Progenitor cell of endocrine pancreas (in vitro differentiated cells): ENCODE results near the gene MRPL50. TPM values are rescaled to one million over a fixed set of nuclear protein-coding genes. Genes with fewer than 3 reads are reported as not detected.

Experiments
- DNase-seq: peaks from one replicate; pipeline ENCODE4 v3.0.0; 2021; ENCODE audit warnings: low spot score; ENCODE audit not compliant: unreplicated experiment
- H3K27ac Mint-ChIP-seq: 2 replicates; pipeline ENCODE4 v1.8.0; 2021; ENCODE audit warnings: mild to moderate bottlenecking, moderate library complexity, mixed read lengths
- H3K27me3 Mint-ChIP-seq: 2 replicates; pipeline ENCODE4 v1.8.0; 2021; ENCODE audit warnings: mixed read lengths
- H3K36me3 Mint-ChIP-seq: 2 replicates; pipeline ENCODE4 v1.8.0; 2022; ENCODE audit warnings: mixed read lengths; ENCODE audit not compliant: insufficient read depth
- H3K4me1 Mint-ChIP-seq: 2 replicates; pipeline ENCODE4 v1.8.0; 2021; ENCODE audit warnings: low read depth, mixed read lengths
- H3K4me3 Mint-ChIP-seq: 2 replicates; pipeline ENCODE4 v1.8.0; 2021; ENCODE audit warnings: low read depth, mild to moderate bottlenecking, moderate library complexity, mixed read lengths
- H3K9me3 Mint-ChIP-seq: 2 replicates; pipeline ENCODE4 v1.8.0; 2021; ENCODE audit warnings: low read depth, mixed read lengths
- total RNA-seq: library from RNA; stranded (reverse); gene quantifications from 2 replicates; pipeline ENCODE4 v1.2.1, GENCODE V29; 2021
- TF ChIP-seq, protein P1 (sequence below): fragments of 200-600 bp; sonication (generic); IDR thresholded peaks from one replicate; pipeline ENCODE4 v1.5.0; 2021; ENCODE audit warnings: antibody characterized with exemption, mild to moderate bottlenecking; ENCODE audit not compliant: unreplicated experiment

Gene MRPL50
- total RNA-seq, 1 donor from 2014 or later = 16.1 TPM

DNA sequence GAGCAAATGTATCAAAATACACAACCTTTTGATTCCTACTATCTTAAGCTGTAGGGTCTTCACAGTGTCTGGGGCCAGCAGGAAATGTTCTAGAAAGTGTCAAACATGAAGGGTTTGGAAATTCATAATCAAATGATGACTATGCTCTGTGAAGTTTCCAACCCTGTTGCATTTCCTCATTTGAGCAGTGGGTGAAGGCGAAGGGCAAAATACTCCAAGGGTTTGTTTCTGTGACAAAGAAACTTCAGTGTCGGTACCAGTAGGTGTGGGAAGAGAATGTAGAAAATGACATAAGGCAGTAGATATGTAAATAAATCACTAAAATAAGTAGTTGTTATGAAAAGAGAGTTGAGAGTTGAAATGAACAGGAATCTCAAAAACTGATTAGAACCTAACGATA, 36.6 kb upstream of the MRPL50 start:
- TF ChIP-seq, protein P1, sequence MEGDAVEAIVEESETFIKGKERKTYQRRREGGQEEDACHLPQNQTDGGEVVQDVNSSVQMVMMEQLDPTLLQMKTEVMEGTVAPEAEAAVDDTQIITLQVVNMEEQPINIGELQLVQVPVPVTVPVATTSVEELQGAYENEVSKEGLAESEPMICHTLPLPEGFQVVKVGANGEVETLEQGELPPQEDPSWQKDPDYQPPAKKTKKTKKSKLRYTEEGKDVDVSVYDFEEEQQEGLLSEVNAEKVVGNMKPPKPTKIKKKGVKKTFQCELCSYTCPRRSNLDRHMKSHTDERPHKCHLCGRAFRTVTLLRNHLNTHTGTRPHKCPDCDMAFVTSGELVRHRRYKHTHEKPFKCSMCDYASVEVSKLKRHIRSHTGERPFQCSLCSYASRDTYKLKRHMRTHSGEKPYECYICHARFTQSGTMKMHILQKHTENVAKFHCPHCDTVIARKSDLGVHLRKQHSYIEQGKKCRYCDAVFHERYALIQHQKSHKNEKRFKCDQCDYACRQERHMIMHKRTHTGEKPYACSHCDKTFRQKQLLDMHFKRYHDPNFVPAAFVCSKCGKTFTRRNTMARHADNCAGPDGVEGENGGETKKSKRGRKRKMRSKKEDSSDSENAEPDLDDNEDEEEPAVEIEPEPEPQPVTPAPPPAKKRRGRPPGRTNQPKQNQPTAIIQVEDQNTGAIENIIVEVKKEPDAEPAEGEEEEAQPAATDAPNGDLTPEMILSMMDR = no peak
- H3K4me3 Mint-ChIP-seq = no peak overlapping the region
- H3K4me1 Mint-ChIP-seq = peaks cover 4% of the 10 kb centered on the region
- no peaks in the 10 kb centered on the region for H3K9me3 Mint-ChIP-seq
- H3K27ac Mint-ChIP-seq = no peak overlapping the region
- DNase-seq = no peak
- no peaks in the 10 kb centered on the region for H3K36me3 Mint-ChIP-seq
- no peaks in the 10 kb centered on the region for H3K27me3 Mint-ChIP-seq

DNA sequence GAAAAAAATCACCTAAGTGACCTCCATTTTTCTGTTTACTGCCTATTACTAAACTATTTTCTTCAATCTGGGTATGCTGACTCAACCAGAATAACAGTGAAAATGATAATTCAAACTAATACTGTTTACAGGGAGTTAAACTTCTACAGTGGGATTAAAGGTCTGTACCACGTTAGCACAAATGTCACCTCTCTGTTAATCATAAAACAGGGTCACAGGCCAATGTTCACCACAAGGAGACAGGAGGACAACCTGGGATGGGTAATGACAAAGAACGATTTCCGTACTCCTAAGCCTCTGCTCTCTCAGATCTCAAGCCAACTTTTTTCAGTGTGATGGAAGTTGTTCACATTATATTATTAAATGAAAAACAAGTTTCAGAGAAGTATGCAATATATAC, 34.8 kb upstream of the MRPL50 start:
- H3K9me3 Mint-ChIP-seq = no peaks in the 10 kb centered on the region

DNA sequence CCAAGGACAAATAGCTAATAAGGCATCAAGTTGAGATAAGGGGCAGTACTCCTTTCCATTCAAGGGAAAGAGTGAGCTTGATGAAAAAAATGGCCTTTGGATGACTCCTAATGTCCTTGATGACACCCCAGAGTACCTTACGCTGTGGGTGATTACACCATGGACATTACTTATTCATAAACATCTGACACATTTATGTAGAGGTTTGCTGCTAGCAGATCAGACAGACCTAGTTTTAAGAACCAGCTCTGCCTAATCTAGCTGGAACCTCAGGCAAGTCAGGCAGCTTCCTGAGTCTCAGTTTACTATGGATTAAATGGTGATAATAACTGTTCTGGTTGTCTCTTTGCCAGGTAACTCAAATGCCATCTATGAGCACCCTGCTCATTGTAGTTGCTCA, 34.3 kb upstream of the MRPL50 start:
- Mint-ChIP-seq H3K4me3 (no peak overlapping the region), H3K27me3 (no peaks in the 10 kb centered on the region), H3K36me3 (no peaks in the 10 kb centered on the region), H3K9me3 (no peaks in the 10 kb centered on the region), H3K27ac (no peak overlapping the region), H3K4me1 (peaks cover 4% of the 10 kb centered on the region)
- DNase-seq = no peak
- TF ChIP-seq, protein P1 = no peak

More for the DNA sequence above, 34.8 kb upstream of the MRPL50 start:
- DNase-seq = no peak
- Mint-ChIP-seq H3K27me3 (no peaks in the 10 kb centered on the region), H3K4me3 (no peak overlapping the region), H3K27ac (no peak overlapping the region), H3K4me1 (peaks cover 4% of the 10 kb centered on the region), H3K36me3 (no peaks in the 10 kb centered on the region)
- TF ChIP-seq, protein P1 = no peak

DNA sequence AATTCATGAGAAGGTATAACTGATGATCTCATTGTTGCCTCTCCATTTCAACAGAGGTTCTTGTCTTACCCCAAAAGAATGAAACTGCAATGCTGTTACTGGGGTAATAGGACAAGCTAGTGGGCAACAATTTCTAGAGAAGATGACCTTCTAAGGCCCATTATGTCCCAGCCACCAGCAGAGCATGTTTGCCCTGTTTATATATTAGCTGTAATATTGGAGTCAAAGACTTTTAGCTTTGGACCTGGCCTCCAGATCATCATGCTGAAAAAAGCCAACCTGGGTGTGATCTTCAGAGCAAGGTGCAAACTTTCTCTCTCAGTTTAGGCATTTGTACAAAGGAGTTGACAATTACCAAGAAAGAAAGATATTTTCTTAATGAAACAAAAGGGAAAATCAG, 33.8 kb upstream of the MRPL50 start:
- H3K36me3 Mint-ChIP-seq = no peaks in the 10 kb centered on the region
- H3K27ac Mint-ChIP-seq = no peak overlapping the region
- TF ChIP-seq, protein P1 = no peak
- H3K27me3 Mint-ChIP-seq = no peaks in the 10 kb centered on the region
- peaks cover 4% of the 10 kb centered on the region for H3K4me1 Mint-ChIP-seq
- H3K9me3 Mint-ChIP-seq = no peaks in the 10 kb centered on the region
- DNase-seq = no peak
- no peak overlapping the region for H3K4me3 Mint-ChIP-seq

DNA sequence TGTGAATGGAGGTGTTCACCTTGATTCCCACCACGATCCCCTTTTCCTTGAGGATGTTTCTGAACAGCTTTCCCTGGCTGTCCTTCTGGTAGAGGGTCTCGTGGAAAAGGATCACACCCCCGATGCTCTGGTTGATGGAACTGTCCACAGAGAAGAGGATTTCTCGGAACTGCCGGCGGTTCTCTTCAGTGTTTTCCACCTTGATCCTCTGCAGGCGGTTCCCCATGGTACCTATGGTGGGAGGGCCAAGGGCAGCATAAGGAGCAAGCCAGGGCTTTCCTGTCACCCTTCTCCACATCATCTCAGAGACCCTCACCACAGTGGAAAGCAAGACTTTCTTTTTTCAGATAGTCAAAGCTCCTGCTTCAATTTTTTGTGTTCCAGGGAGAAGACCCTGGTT, 31.3 kb upstream of the MRPL50 start:
- TF ChIP-seq, protein P1 = no peak
- H3K4me3 Mint-ChIP-seq = no peak overlapping the region
- H3K9me3 Mint-ChIP-seq = no peaks in the 10 kb centered on the region
- DNase-seq = no peak
- H3K36me3 Mint-ChIP-seq = no peaks in the 10 kb centered on the region
- no peak overlapping the region for H3K27ac Mint-ChIP-seq
- H3K27me3 Mint-ChIP-seq = no peaks in the 10 kb centered on the region
- H3K4me1 Mint-ChIP-seq = peaks cover 4% of the 10 kb centered on the region
